ENCODE measurements around the gene PLEKHA7. TPM values are rescaled to one million over a fixed set of nuclear protein-coding genes. Genes with fewer than 3 reads are reported as not detected.

PLEKHA7 gene
- total and polyA plus RNA-seq, 2 of the 8 experiments (the other 6 are each of a cell fraction or from before 2014, with no cell fraction given), result 11.4 to 25.6 TPM

DNA sequence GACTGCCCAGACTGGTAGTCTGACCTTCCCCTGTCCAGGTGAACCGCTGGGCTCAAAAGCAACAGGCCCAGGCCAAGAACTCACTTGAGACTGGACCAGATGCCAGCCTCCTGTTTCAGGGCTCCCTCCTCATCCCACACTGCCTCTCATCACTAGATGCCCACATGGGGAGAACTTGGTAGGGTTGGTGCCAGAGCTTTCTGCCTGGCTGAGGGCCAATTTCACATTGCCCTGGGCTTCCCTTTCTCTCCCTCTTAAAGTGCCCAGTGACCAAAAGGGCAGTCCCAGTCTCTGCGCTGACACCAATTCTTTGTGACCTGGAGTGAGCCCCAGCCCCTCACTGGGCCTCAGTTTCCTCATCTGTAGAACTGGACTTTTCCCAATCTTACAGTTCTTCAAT, 234.1 kb downstream of the PLEKHA7 start:
- Histone ChIP-seq H3K4me1 (replicated peaks in 1 of 4; ENCODE audit: control insufficient read depth in 3 of 4, insufficient read depth in 4 of 4, low read length in 3 of 4) (no peaks in the 10 kb centered on the region; a peak in 1 of 7 replicates), H4K20me1 (replicated peaks in 1 of 2; ENCODE audit: control insufficient read depth in 1 of 2, insufficient read depth in 2 of 2, low read length in 2 of 2) (no peaks in the 10 kb centered on the region), H2BK5ac (ENCODE audit: low read depth, low read length) (no peak overlapping the region), H3K23me2 (ENCODE audit: low read depth, low read length) (peaks cover 3% of the 10 kb centered on the region; the same call in 1 of the 2 replicates), H2BK120ac (replicated peaks; ENCODE audit: low read depth, low read length) (no peak overlapping the region), H2AK5ac (ENCODE audit: low read depth, low read length) (no peak overlapping the region), H3K79me2 (ENCODE audit: control insufficient read depth in 1 of 2, insufficient read depth in 2 of 2, low read length in 2 of 2) (no peaks in the 10 kb centered on the region), H2AFZ (ENCODE audit: low read length) (no peak overlapping the region), H4K91ac (replicated peaks; ENCODE audit: insufficient read length, low read length) (no peak overlapping the region), H3K36me3 (ENCODE audit: control insufficient read depth in 2 of 4, insufficient read depth in 4 of 4, low read length in 3 of 4) (peaks cover 0 to 4% (median 0%) of the 10 kb centered on the region in 4 experiments; a peak in 1 of 8 replicates), H3K56ac (replicated peaks; ENCODE audit: insufficient read length, low read depth, low read length) (no peak overlapping the region), H3K18ac (ENCODE audit: extremely low read depth, low read length) (no peak overlapping the region), H2BK12ac (ENCODE audit: low read depth, low read length) (no peak overlapping the region), H3K14ac (ENCODE audit: insufficient read length) (no peak overlapping the region), H4K5ac (ENCODE audit: insufficient read length, low read depth, low read length) (no peak overlapping the region), H2BK15ac (ENCODE audit: low read length) (no peak overlapping the region), H3K27ac (ENCODE audit: low read depth, low read length) (no peak overlapping the region), H3K9ac (replicated peaks in 1 of 4; ENCODE audit: extremely low read depth in 1 of 4, low read depth in 3 of 4, low read length in 3 of 4) (no peak overlapping the region), H3K4me2 (ENCODE audit: insufficient read depth in 1 of 2, low read depth in 2 of 2, low read length in 2 of 2) (no peak overlapping the region), H4K8ac (ENCODE audit: extremely low read depth, insufficient read depth, low read length) (0 out of 2 replicates have a peak overlapping the region, but pooled peaks have one; percentile 3), H3K79me1 (ENCODE audit: low read depth, low read length) (no peaks in the 10 kb centered on the region), H3K4me3 (ENCODE audit: extremely low read depth in 1 of 4, insufficient read depth in 2 of 4, low read depth in 3 of 4, low read length in 4 of 4) (no peak overlapping the region), H3K27me3 (replicated peaks in 1 of 4; ENCODE audit: control insufficient read depth in 3 of 4, extremely low read depth in 1 of 4, insufficient read depth in 3 of 4, low read length in 3 of 4) (no peaks in the 10 kb centered on the region), H3K4ac (replicated peaks; ENCODE audit: insufficient read length, low read depth, low read length) (no peak overlapping the region), H3K23ac (ENCODE audit: insufficient read length) (no peak overlapping the region), H2BK20ac (ENCODE audit: low read length) (no peak overlapping the region), H3K9me3 (ENCODE audit: insufficient read depth in 2 of 2, low read depth in 1 of 2, low read length in 1 of 2) (no peaks in the 10 kb centered on the region)
- DNase-seq (ENCODE audit: low read depth in 1 of 2, low spot score in 2 of 2) (no peak), FAIRE-seq (no peak)
- ChIA-PET POLR2A (ENCODE audit: partially characterized antibody) (no interaction called here), CTCF (ENCODE audit: partially characterized antibody) (interaction anchor here (2.2 kb wide), 1 partner anchor 8 kb away, joined by 12 read pairs; no protein-coding TSS in a partner anchor)
- 89% methylated on average over 2 of the region's 2 CpGs; no CpG with 5 or more reads in 1 of the 2 experiments for WGBS, 2 experiments (ENCODE audit: extremely low coverage in 1 of 2, insufficient coverage in 1 of 2, insufficient read length in 1 of 2, insufficient replicate concordance in 2 of 2, low coverage in 1 of 2, low lambda C conversion rate in 2 of 2, missing lambda C conversion rate in 1 of 2)
- no peak for TF ChIP-seq NRF1 (IDR thresholded peaks at IDR 0.05; ENCODE audit: low read depth, low read length)
- TF ChIP-seq RFX5 (IDR thresholded peaks at IDR 0.05; ENCODE audit: borderline replicate concordance, low read depth, low read length), result no peak
- no peak for TF ChIP-seq SIN3A (conservative IDR thresholded peaks at IDR 0.05 in 1 of 2, IDR thresholded peaks at IDR 0.05 in 1 of 2; ENCODE audit: low read depth in 1 of 2, low read length in 2 of 2)
